HG02642 (cell line): ENCODE measurements around the gene GNAL.
"Not testable (repeated sequence)": the region's sequence is repeated elsewhere in the genome, so short reads cannot be mapped to it uniquely, and the experiment has no call there.

Experiments used
- ATAC-seq: cut with Tn5 transposase; IDR thresholded peaks from one replicate; pipeline ENCODE4 v1.9.1; 2021; ENCODE audit warnings: mild to moderate bottlenecking; ENCODE audit not compliant: unreplicated experiment, poor library complexity

The GNAL gene

GRCh38 chr18:11668441-11669169, 20.5 kb upstream of the GNAL start:
- ATAC-seq, result no peak

- ATAC-seq, result no peak
Observed at GRCh38 chr18:11669271-11669947, 19.7 kb upstream of the GNAL start.

DNA sequence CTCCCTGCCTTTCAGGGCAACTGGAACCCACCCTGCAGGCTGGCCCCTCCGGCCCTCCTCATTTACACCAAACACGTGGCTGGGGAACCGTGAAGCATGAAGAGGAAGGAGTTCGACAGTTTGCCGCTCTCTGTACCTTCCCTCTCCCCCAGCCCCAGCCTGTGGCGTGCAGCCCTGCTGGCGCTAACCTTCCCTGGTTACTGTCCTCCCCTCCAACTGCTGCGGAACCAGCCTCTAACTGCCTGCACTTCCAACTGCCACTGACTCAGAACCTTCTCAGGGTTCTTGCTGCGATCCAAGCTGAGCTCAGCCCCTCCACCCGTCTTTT, 19.2 kb upstream of the GNAL start:
- ATAC-seq, result no peak

- ATAC-seq, result no peak
Observed at GRCh38 chr18:11671156-11671555, 17.9 kb upstream of the GNAL start.

GRCh38 chr18:11672198-11672597, 16.9 kb upstream of the GNAL start:
- ATAC-seq, result no peak

DNA sequence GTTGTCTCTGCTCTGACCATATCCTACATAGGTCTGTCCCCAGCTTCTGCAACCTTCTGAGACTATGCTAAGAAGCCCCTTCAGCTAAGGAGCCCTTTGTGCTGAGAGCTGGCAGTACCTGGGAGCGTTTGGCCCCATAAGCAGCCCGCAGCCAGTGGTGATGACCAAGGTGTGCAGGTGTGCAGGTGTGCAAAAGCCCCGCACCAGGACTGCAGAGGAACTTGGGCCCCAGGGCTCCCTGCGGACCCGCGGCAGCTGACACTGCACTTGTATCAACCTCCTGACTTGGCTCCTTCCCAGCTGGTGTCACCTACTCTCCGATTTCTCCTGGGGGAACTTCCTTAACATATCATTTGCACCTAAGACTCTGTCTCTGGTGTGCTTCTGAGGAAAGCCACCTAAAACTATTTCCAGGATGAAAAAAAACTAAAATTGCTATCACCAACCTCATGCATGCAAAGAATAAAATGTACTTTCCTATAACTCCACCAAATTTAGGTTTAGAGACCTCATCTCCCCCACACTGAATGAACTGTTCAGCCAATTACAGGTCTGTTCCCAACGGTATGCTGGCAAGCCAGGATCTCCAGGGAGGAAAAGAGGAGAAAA, 16.1 kb upstream of the GNAL start:
- no peak for ATAC-seq

DNA sequence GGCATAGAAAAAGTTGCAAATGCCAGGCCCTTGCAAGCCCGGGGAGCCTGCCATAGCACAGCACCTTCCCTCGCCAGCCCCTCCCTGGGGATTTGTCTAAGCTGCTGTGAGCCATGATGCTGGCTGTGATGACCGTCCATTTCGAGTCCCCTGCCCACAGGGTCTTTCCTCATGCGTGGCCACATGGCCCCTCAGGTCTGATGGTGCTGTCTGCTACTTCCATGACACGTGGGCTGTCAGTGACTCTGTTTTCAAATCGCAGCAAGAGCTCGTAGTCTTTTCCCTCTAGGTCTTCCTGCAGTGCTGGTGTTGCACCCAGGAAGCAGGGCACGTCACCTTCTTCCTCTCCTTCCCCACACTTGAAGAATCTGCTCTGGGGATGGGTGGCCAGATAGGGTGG, 15.5 kb upstream of the GNAL start:
- ATAC-seq, result no peak

DNA sequence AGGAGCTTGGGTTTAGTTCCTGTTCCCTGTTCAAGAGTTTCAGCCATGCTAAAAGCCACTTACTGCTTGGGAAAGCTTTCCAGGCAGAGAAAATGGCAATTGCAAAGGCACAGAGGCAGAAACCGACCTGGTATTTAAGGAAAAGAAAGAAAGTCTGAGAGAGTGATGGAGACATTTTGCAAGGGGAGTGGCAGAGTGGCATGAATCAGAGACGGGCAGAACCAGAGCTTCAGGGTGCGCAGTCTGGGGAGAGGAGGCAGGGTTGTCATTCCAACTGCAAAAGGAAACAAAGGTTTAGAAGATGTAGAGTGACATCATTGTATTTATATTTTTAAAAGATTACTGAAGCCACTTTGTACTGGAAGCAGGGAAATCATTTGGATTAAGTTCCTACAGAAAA, 14.9 kb upstream of the GNAL start:
- no peak for ATAC-seq

- ATAC-seq, result no peak
Observed at GRCh38 chr18:11676386-11676785, 12.7 kb upstream of the GNAL start.

DNA sequence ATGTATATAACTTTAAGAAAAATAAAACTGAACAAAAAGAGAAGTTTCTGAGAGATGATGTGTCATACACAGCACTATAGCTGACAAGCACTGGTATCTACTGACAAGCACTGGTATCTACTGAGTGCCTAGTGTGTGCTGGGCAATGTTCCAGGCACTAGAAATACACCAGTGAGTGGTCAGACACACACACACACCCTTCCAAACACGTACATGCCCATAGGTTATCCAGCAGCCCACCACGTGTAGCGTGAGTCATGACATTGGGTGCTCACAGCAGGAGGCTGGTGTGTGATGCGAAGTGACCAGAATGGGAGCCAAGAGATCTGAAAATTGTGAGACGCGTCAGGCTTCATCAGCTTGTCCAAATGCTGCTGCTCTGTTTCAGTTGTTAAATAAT, 12.2 kb upstream of the GNAL start:
- ATAC-seq, result no peak

GRCh38 chr18:11678211-11678610, 10.9 kb upstream of the GNAL start:
- ATAC-seq, result no peak

DNA sequence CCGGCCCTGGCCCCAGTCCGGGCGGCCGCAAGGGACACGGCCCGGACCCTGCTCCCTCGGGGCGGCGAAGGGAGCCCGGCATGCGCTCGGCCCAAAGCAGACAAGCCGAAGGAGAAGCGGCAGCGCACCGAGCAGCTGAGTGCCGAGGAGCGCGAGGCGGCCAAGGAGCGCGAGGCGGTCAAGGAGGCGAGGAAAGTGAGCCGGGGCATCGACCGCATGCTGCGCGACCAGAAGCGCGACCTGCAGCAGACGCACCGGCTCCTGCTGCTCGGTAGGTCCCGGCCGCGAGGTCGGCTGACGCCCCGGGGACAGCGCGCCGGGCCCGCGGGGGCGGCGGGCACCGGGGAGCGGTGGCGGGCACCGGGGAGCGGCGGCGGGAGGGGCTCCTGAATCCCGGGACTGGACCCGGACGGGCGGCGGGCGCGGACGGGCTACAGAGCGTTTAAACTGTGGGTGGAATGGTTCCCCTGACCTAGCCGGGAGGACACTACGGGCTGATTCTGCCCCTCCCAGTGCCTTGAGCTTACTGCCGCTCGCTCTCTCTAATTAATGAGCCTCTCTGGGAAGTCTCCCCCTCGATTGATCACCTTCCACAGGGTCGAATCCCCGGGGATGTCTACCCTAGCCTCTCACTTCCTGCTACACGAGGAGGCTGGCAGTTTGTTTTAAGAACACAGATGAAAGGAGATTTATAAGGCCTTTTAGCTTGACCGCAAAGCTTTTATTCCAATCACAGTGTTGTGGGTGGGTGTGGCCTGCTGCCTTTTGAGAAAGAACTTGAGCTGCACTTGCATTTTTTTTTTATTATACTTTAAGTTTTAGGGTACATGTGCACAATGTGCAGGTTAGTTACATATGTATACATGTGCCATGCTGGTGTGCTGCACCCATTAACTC, 853 bp downstream of the GNAL start:
- peak; percentile 49 for ATAC-seq

DNA sequence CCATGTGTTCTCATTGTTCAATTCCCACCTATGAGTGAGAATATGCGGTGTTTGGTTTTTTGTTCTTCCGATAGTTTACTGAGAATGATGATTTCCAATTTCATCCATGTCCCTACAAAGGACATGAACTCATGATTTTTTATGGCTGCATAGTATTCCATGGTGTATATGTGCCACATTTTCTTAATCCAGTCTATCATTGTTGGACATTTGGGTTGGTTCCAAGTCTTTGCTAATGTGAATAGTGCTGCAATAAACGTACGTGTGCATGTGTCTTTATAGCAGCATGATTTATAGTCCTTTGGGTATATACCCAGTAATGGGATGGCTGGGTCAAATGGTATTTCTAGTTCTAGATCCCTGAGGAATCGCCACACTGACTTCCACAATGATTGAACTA, 1.6 kb downstream of the GNAL start:
- not testable (repeated sequence) for ATAC-seq

DNA sequence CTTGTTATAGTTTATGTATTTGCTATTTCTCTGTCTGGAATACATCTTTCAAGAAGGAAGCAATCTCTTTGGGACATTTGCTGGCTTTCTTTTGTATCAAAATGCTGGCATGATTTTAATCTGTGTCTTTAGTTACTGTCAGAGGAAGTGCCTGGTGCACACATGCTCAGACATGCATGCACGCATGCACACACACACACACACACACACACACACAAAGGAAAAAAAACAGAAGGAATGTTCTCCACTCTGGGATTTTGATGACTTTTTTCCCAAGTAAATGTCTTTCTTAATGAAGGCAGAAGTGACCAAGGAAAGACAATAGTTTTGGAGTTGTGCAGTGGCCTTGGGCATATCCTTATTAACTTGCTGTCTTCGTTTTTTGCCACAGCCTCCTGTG, 6.7 kb downstream of the GNAL start:
- no peak for ATAC-seq

DNA sequence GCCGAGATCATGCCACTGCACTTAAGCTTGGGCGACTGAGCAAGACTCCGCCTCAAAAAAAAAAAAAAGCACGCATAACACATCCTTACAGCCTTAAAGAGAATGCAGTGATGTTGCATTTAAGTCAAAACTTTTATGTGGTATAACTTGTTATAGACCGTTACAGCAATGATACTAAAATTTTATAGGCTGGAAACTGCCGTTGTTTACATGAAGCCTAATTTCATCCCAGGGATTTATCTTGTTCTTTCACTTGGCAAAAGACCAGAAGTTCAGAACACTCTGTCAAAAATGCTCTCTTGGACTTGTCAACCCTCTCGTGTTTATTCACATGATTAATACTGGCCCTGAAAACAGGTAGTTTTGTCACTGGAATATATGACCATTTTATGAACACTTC, 7.4 kb downstream of the GNAL start:
- ATAC-seq, result no peak

- no peak for ATAC-seq
Observed at GRCh38 chr18:11700876-11701275, 11.8 kb downstream of the GNAL start.

DNA sequence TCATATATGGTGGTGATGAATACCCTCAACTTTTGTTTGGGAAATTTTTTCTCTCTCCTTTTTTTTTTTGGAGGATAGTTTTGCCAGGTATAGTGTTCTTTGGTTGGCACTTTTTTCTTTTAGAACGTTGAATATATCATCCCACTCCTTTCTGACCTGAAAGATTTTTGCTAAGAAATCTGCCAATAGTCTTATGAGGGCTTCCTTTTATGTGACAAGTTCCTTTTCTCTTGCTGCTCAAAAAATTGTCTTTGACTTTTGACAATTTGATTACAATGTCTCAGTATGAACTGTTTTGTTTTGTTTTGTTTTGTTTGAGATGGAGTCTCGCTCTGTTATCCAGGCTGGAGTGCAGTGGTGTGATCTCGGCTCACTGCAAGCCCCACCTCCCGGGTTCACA, 21.5 kb downstream of the GNAL start:
- ATAC-seq, result no peak

DNA sequence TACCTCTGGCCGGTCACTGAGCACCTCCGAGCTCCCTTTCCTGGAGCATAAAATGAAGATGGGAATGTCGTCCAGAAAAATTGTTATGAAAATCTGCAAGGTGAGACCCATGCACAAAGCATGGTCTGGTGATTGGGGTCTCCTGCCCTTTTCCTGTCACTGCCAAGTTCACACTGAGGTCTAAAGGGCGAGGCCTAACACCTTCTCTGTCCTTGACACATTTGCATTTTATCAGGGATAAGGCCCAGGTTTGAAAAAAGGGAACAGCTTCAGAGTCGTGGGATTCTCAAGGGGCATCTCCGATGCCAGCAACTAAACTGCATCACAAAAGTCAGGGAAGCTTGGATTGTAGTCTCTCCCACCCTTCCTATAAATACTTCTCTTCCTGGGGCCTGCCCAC, 24.7 kb downstream of the GNAL start:
- ATAC-seq, result no peak

DNA sequence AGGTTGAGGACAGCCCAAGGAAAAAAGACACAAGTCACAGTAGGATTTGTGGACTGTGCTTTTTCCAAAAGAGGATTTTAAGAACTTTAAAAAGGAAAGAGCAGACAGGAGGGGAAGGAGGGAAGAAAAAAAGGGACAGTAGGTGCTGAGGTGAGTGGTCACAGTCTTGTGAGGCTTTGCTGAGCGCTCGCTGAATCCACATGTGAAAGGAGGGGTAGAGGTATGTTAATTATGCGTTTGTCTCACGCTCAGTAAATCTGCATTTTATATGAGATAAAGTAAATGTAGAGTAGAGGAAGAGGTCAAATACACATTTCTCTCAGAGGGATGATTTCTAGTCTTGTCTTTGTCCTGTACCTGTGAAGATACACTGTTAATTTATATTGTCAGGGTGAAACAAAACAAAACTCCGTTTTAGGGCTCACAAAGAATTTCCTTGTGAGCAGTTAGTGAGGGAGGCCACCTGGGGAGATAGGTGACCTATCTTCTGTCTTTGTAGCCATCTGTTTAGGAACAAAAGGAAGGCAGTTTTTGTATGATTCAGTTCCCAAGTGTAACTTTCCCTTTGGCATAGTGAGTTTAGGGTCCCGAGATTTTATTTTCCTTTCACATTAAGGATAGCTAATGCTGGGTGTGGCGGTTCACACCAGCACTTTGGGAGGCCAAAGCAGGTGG, 25.3 kb downstream of the GNAL start:
- no peak for ATAC-seq

- not testable (repeated sequence) for ATAC-seq
Observed at GRCh38 chr18:11716767-11717315, 27.8 kb downstream of the GNAL start.
